ENCODE measurements around the gene SPOCK1.

Gene SPOCK1

DNA sequence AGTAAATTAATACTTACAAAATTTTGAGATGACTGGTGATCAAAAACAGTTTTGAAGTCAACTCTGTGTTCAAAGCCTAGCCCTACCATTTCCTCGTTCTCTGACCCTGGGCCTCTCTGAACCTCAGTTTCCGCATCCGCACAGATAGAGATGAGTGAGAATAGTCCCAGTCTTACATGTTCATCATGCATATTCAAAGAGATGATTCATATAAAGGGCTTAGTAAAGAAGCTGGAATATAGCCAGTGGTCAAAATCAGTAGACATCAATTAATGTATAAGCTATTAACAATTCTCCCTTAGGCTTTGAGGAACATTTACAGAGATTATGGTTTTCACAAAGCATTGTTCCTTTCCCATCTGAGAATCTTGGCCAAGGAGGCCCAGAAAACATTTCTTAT, 250.6 kb downstream of the SPOCK1 start:
- no peak for DNase-seq (ENCODE audit: low read depth)
- no peak overlapping the region for H3K4me3 ChIP-seq (ENCODE audit: low read depth, low read length)
- TF ChIP-seq MAX (IDR thresholded peaks at IDR 0.05; ENCODE audit: low read depth, low read length) (no peak), MYC (IDR thresholded peaks at IDR 0.05; ENCODE audit: low read depth, low read length) (no peak), POLR2A (IDR thresholded peaks at IDR 0.05; ENCODE audit: extremely low read depth, insufficient read length) (no peak), CTCF (IDR thresholded peaks at IDR 0.05; ENCODE audit: low read depth, low read length) (no peak)

DNA sequence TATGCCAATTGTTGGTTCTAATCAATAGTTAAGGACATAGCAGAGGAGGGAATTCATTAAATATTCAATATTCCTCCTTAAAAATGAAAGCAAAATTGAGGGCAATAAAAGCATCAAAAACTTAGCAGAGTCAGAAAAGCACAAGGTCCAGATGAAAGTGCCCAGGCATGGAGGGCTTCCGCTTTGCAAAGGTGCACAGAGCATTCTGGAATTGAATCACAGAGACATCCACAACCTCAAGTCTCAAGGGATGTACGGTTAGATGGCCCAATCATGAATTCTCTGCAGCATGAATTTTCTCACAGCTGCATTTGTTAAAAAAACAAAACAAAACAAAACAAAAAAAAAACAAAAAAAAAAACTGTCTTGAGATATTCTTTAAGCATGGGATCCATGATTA, 253.7 kb downstream of the SPOCK1 start:
- no peak overlapping the region for H3K4me3 ChIP-seq (ENCODE audit: low read depth, low read length)
- no peak for DNase-seq (ENCODE audit: low read depth)
- TF ChIP-seq MYC (IDR thresholded peaks at IDR 0.05; ENCODE audit: low read depth, low read length) (no peak), POLR2A (IDR thresholded peaks at IDR 0.05; ENCODE audit: extremely low read depth, insufficient read length) (no peak), MAX (IDR thresholded peaks at IDR 0.05; ENCODE audit: low read depth, low read length) (no peak), CTCF (IDR thresholded peaks at IDR 0.05; ENCODE audit: low read depth, low read length) (no peak)

GRCh38 chr5:137240285-137240684, 258.8 kb downstream of the SPOCK1 start:
- no peak for DNase-seq (ENCODE audit: low read depth)
- TF ChIP-seq POLR2A (IDR thresholded peaks at IDR 0.05; ENCODE audit: extremely low read depth, insufficient read length) (no peak), MAX (IDR thresholded peaks at IDR 0.05; ENCODE audit: low read depth, low read length) (no peak), MYC (IDR thresholded peaks at IDR 0.05; ENCODE audit: low read depth, low read length) (no peak), CTCF (IDR thresholded peaks at IDR 0.05; ENCODE audit: low read depth, low read length) (no peak)
- H3K4me3 ChIP-seq (ENCODE audit: low read depth, low read length) = no peak overlapping the region

- no peak for TF ChIP-seq MAX (IDR thresholded peaks at IDR 0.05; ENCODE audit: low read depth, low read length)
- H3K4me3 ChIP-seq (ENCODE audit: low read depth, low read length) = no peak overlapping the region
- DNase-seq (ENCODE audit: low read depth) = no peak
Measured at GRCh38 chr5:137236849-137237507, 262.1 kb downstream of the SPOCK1 start.

- TF ChIP-seq POLR2A (IDR thresholded peaks at IDR 0.05; ENCODE audit: extremely low read depth, insufficient read length) (no peak), CTCF (IDR thresholded peaks at IDR 0.05; ENCODE audit: low read depth, low read length) (no peak), MYC (IDR thresholded peaks at IDR 0.05; ENCODE audit: low read depth, low read length) (no peak), MAX (IDR thresholded peaks at IDR 0.05; ENCODE audit: low read depth, low read length) (no peak)
- DNase-seq (ENCODE audit: low read depth) = no peak
Measured at GRCh38 chr5:137236252-137236651, 262.9 kb downstream of the SPOCK1 start.

GRCh38 chr5:137234973-137235943, 263.9 kb downstream of the SPOCK1 start:
- TF ChIP-seq CTCF (IDR thresholded peaks at IDR 0.05; ENCODE audit: low read depth, low read length) = no peak
- TF ChIP-seq MAX (IDR thresholded peaks at IDR 0.05; ENCODE audit: low read depth, low read length) = no peak
- no peak for TF ChIP-seq POLR2A (IDR thresholded peaks at IDR 0.05; ENCODE audit: extremely low read depth, insufficient read length)
- TF ChIP-seq MYC (IDR thresholded peaks at IDR 0.05; ENCODE audit: low read depth, low read length) = no peak
- no peak for DNase-seq (ENCODE audit: low read depth)

More at GRCh38 chr5:137236252-137236651, 262.9 kb downstream of the SPOCK1 start:
- no peak overlapping the region for H3K4me3 ChIP-seq (ENCODE audit: low read depth, low read length)

More at GRCh38 chr5:137234973-137235943, 263.9 kb downstream of the SPOCK1 start:
- no peak overlapping the region for H3K4me3 ChIP-seq (ENCODE audit: low read depth, low read length)
